ENCODE results near the gene TAX1BP1. TPM values are rescaled to one million over a fixed set of nuclear protein-coding genes. Genes with fewer than 3 reads are reported as not detected.

The TAX1BP1 gene
- total RNA-seq, 1 experiment from 2014 or later: 58.3 TPM

DNA sequence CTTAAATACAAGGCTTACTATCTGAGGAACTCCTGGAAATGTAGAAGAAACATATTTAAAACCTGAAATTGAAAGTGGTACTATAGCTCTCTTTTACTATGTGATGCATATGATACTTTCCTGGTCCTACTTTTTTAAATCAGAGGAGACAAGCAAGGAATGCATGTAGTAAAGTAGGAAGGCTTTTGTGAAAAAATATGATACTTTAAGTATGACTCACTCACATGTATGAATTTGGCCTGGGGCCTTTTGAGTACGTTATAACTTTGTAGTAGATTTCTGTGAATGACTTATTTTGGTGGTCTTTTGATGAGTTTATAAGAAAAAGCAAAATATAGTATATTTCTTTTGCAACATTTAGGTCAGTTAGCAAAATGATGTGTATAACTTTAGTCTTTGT, 53.8 kb downstream of the TAX1BP1 start:
- Histone ChIP-seq H3K9ac (ENCODE audit: extremely low read depth, insufficient read length, low read length) (no peak overlapping the region), H2BK12ac (ENCODE audit: insufficient read length, low read depth, low read length) (no peak overlapping the region), H3T11ph (ENCODE audit: low read length) (no peak overlapping the region), H3K9me3 (ENCODE audit: control insufficient read depth, low read depth, low read length) (no peaks in the 10 kb centered on the region), H3K27me3 (ENCODE audit: insufficient read depth, low read length) (no peaks in the 10 kb centered on the region), H3K79me2 (ENCODE audit: insufficient read depth, low read length) (no peaks in the 10 kb centered on the region), H3K23me2 (ENCODE audit: insufficient read length, low read depth, low read length, poor library complexity, severe bottlenecking) (no peaks in the 10 kb centered on the region), H2BK20ac (ENCODE audit: low read depth, low read length, poor library complexity, severe bottlenecking) (no peak overlapping the region), H3K23ac (ENCODE audit: insufficient read length, low read depth, low read length) (no peak overlapping the region), H2BK5ac (ENCODE audit: insufficient read length, low read length) (no peak overlapping the region), H4K8ac (replicated peaks; ENCODE audit: insufficient read length, low read depth, low read length) (no peak overlapping the region), H2AFZ (ENCODE audit: low read length) (no peak overlapping the region), H3K27ac (ENCODE audit: insufficient read length, low read depth, low read length) (no peak overlapping the region), H4K5ac (ENCODE audit: insufficient read length, low read depth, low read length) (no peak overlapping the region), H2BK15ac (ENCODE audit: low read depth, low read length) (no peak overlapping the region), H3K14ac (ENCODE audit: insufficient read depth, low read length) (no peak overlapping the region), H2BK120ac (ENCODE audit: low read depth, low read length, poor library complexity, severe bottlenecking) (no peak overlapping the region), H4K91ac (ENCODE audit: insufficient read length, low read depth, low read length) (no peak overlapping the region), H2AK5ac (ENCODE audit: insufficient read length, low read length) (no peak overlapping the region), H3K4me2 (ENCODE audit: insufficient read depth, insufficient read length, low read length) (no peak overlapping the region), H3K4ac (ENCODE audit: low read depth, low read length) (no peak overlapping the region), H3K4me1 (ENCODE audit: insufficient read depth, low read length) (no peaks in the 10 kb centered on the region), H3K18ac (ENCODE audit: insufficient read length, low read depth, low read length) (no peak overlapping the region), H3K79me1 (ENCODE audit: insufficient read depth, low read depth, low read length, poor library complexity, severe bottlenecking) (no peaks in the 10 kb centered on the region), H3K56ac (ENCODE audit: insufficient read length, low read depth, low read length) (no peak overlapping the region), H4K20me1 (ENCODE audit: control insufficient read depth, insufficient read depth, insufficient read length) (no peaks in the 10 kb centered on the region)
- Mint-ChIP-seq H3K27ac (no peak overlapping the region), H3K27me3 (ENCODE audit: low read depth) (no peaks in the 10 kb centered on the region), H3K36me3 (ENCODE audit: insufficient read depth in 1 of 3, low read depth in 3 of 3) (peaks cover 4 to 46% (median 37%) of the 10 kb centered on the region in 3 experiments; a peak in 5 of 7 replicates), H3K4me3 (no peak overlapping the region), H3K9me3 (no peaks in the 10 kb centered on the region), H3K4me1 (peaks cover 5 to 11% of the 10 kb centered on the region in 2 experiments)
- no CpG with 5 or more reads among the region's 1 CpG for WGBS (ENCODE audit: extremely low coverage, insufficient read length, low lambda C conversion rate)
- TF ChIP-seq, protein P1, sequence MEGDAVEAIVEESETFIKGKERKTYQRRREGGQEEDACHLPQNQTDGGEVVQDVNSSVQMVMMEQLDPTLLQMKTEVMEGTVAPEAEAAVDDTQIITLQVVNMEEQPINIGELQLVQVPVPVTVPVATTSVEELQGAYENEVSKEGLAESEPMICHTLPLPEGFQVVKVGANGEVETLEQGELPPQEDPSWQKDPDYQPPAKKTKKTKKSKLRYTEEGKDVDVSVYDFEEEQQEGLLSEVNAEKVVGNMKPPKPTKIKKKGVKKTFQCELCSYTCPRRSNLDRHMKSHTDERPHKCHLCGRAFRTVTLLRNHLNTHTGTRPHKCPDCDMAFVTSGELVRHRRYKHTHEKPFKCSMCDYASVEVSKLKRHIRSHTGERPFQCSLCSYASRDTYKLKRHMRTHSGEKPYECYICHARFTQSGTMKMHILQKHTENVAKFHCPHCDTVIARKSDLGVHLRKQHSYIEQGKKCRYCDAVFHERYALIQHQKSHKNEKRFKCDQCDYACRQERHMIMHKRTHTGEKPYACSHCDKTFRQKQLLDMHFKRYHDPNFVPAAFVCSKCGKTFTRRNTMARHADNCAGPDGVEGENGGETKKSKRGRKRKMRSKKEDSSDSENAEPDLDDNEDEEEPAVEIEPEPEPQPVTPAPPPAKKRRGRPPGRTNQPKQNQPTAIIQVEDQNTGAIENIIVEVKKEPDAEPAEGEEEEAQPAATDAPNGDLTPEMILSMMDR (conservative IDR thresholded peaks at IDR 0.05): no peak
- no peak for DNase-seq

All from H9 (cell line).